ENCODE measurements around the gene PDZD8.

Gene PDZD8

GRCh38 chr10:117284716-117285494 lies 90.3 kb downstream of the PDZD8 start:
- DNase-seq: no peak

- DNase-seq: no peak
These were observed 97.6 kb downstream of the PDZD8 start for GRCh38 chr10:117277675-117278074.

DNA sequence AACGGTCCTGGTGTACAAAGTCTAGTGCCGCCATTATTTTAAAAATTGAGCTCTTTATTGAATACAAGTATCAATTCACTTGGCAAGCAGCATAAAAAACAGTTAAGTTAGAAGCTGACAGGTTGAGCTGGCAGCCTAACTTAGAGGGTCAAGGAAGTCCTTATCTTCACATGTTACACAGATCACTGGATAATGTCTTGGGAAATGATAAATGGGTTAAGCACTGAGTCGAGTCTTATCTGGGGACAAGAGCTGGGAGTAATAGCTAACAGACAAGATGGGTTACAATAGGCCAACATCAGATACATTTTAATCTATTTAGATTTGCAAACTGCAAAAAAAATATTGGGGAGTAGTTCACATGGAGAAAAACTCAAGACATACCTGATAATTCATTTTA lies 100.1 kb downstream of the PDZD8 start:
- DNase-seq: no peak

GRCh38 chr10:117274509-117274908 lies 100.7 kb downstream of the PDZD8 start:
- DNase-seq: no peak

DNA sequence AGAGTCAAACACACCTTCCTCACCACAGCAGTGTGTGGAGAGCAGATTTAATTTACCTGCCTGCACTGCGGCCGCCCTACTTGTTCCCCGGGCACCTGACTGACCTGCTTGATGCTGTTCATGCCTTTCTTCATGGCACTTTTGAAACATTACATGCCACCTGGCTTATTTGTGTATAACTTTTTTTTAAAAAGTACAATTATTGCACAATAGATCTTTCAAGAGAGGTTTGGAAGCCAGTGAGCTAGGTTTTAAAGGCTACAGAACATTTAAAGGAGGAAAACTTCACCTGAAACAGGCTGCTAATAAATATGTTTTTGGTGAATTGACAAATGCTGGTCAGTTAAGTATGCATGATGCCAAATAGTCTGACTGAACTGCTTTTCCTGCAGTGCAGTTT lies 101.3 kb downstream of the PDZD8 start:
- no peak for DNase-seq

DNA sequence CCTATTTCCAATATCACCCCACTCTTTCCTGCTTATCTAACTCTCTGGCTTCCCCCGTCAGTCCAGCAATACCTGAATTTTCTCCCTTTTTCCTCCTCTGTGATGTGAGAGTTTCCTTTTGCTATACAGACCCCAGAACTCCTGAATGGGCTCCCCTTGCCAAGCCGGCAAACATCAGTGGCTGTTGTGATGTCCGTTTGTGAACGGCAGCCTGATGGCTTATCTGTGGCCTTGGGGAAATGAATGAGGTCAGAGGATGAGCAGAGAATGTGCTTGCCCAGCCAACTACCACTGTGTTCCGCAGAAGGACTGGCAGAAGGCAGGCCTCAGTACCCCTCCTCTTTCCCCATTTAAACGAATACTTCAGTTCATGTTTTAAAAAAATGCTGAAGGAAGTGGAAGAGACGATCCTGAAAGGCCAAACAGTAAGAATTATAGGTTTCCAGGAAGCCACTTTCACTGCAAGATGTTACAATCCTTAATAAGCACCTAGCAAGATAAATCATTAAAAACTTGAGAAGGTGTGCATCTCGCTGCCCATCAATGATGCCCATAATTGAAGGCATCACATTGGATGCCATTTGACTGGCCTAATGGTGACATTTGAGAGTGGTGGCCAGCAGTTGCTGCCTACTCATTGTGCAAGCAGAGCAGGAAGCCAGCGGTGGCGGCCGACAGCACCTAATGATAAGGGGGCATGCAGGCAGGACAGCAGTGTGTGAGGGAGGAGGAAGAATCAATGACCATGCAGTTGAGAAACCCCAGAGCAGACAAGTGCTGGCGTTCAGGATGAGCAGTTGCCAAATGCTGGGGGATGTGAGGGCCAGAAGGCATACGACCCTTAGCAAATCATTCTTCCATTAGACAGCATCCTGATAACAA lies 102.8 kb downstream of the PDZD8 start:
- DNase-seq: no peak

DNA sequence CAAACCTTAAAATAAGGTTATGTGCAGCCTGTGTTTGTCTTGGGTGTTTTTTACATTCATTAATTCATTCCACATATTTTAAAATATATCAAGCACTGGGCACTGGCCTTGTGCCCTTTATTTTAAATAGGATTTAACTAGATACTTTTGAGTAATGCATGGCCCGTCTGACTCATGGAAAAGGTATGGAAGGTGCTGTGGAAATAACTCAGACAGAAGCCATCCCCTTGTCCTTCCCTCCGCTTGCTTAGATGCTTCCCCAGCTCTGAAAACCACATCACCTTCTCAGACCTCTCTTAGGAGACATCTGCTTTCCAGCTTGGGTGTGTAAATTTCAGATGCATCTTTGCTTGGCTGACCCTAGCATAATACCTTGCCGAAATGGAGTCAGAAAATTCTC lies 103.8 kb downstream of the PDZD8 start:
- no peak for DNase-seq

DNA sequence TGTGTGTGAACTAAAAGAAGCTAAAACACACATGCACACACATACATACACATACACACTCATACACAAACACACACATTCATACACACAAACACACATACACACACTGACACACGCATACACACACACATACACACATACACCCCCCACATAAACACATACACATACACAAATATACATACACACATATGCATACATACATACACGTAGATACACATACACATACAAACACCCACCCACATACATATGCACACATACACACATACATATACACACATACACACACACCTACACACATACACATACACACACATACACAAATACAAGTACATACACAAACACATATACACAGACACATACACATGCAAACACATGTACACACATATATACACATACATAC lies 106.3 kb downstream of the PDZD8 start:
- DNase-seq: no peak

DNA sequence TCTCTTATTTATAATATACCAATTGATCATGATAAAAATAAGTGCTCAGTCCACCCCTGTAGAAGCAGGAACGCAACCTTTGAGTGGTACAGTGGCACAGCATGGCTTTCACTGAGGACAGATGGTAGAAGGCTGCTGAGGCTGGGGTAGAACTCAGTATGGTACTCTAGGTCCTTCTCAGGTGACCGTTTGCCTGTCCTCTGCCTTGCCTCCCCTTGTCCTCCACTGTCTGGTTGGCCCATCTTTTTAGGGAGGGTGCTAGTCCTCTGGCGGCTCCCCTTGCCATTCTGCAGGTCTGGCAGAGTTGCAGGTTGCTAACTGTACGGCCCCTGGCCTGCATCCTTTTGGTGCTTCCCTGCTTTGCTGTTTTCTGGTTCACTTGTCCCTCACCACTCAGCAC lies 107.0 kb downstream of the PDZD8 start:
- DNase-seq: no peak

- DNase-seq: no peak
These were observed 108.4 kb downstream of the PDZD8 start for GRCh38 chr10:117266812-117267211.

DNA sequence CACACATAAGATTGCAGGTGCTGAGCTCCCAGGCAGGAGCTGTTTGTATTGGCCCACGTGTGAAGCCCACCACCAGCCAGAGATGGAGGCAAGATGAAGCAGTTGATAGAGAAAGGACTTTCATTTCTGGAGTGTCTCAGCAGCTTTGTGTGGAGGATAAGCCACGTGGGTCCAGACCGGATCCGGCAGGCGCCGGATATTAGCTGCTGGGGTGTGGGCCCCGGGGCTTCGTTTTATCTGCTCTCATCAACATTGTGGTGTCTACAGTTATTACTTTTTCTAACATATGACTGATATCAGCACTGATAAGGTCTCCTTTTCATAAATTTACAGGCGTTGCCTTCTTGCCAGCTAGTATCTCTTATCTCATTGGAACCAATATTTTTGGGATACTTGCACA lies 108.8 kb downstream of the PDZD8 start:
- DNase-seq: no peak

GRCh38 chr10:117264782-117265181 lies 110.5 kb downstream of the PDZD8 start:
- no peak for DNase-seq

- DNase-seq: no peak
These were observed 112.3 kb downstream of the PDZD8 start for GRCh38 chr10:117262903-117263293.

GRCh38 chr10:117262291-117262902 lies 112.8 kb downstream of the PDZD8 start:
- no peak for DNase-seq

- DNase-seq: no peak
These were observed 113.7 kb downstream of the PDZD8 start for GRCh38 chr10:117261501-117261900.

DNA sequence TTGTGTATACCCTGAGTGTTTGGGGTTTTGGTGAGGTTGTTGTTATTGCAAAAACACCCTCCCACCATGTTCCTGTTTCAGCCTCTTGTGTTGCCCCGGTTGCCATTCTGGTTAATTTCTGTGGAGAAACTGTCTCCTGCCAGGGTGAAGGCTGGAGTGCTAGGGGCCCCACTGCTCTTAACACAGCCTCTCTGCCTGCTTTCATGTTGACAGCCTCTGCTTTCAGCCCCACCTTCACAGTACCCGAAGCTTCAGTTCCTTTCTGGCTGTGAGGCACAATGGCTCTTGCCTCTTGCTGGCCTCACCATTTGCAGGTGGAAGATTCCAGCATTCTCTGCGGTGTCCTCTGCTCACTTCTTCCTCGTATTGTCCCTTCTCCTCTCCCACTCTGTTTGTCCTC lies 115.2 kb downstream of the PDZD8 start:
- no peak for DNase-seq

- no peak for DNase-seq
These were observed 116.0 kb downstream of the PDZD8 start for GRCh38 chr10:117259279-117259678.

GRCh38 chr10:117257721-117258120 lies 117.5 kb downstream of the PDZD8 start:
- no peak for DNase-seq

DNA sequence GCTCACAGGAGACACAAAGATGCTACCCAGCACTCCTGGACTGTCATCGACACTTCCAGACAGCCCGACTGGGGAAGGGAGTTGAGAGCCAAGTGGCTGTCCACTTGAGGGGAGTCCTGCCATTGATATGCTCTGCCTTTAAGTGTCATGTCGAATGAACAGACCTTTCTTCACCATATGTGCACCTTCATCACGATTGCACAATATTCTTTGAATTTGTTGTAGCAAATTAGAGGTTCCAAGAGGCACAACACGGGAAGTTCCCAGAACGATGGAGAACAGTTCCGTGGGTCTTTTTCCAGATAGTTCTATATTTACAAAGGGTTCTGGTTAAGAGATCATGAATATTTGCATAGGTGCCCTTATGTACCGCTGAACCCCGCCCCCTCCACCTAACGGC lies 118.3 kb downstream of the PDZD8 start:
- DNase-seq: no peak

GRCh38 chr10:117255835-117256460 lies 119.3 kb downstream of the PDZD8 start:
- DNase-seq: no peak

DNA sequence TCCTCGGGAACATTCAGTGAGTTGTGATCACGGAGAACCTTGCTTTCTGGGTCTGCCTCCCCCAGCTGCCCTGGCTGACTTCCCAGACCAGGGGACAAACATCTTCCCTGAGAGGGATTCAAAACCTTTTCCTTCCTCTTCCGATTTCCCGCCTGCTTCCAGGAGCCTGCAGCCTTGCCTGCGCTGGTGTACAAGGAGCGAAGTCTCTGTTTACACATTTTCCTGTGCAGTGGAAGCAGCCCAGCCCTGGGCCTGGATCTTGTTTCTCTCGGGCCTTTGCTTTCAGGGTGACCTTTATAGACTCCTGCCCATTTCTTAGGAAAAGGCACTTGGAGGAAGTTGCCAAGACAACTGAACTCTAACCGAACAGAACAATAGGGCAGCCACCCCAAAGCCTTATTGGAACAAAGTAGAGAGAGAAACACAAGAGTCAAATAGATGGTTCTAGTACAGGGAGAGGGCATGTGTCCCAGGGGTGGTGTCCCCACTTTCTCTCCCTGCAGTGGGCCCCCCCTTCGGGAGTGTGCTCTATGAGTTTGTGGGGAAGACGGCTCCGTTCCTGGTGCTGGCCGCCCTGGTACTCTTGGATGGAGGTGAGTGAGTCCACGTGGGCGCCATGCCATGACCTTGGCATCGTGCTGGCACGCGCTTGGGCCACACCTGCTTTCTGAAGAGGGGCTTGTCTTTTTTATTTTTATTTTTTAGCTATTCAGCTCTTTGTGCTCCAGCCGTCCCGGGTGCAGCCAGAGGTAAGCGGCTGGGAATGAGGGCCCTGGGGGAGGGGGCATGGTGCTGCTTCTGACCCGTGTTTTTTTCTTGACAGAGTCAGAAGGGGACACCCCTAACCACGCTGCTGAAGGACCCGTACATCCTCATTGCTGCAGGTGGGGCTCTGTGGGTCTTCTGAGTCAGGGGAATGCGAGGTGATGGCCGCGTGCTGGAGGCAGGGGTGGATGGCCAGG lies 120.2 kb downstream of the PDZD8 start:
- no peak for DNase-seq

DNA sequence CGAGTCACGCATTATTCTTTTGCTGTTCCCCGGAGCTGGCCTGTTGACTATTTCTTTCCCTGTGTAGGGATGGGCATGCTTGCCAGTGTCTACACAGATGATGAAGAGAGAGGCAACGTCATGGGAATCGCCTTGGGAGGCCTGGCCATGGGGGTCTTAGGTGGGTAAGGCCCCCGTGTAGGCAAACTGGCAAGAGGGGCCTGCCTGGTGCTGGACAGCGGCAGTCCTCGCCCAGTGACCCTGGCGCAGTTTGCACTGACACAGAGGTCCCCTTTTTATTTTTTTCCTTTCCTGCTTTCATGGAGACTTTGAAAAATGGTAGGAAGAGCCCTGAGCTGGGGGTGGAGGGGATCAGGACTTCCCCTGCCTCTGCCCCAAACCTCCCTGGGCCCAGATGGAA lies 120.9 kb downstream of the PDZD8 start:
- no peak for DNase-seq

All from NCI-H2107 (cell line).